SU-DHL-6 (cell line): ENCODE results near the gene SPINK9.

Experiments
- CTCF ChIP-seq: fragments of 200-600 bp; sonication (generic); IDR thresholded peaks from one replicate; pipeline ENCODE4 v1.5.1; 2017; ENCODE audit warnings: antibody characterized with exemption, mild to moderate bottlenecking, low read length, moderate library complexity; ENCODE audit not compliant: insufficient read depth, poor library complexity, severe bottlenecking
- EZH2phosphoT487 ChIP-seq: fragments of 200-600 bp; sonication (generic), shearing (Covaris generic); conservative IDR thresholded peaks from 2 replicates; pipeline ENCODE4 v1.6.1; 2018; ENCODE audit warnings: mild to moderate bottlenecking, antibody characterized with exemption, low read length, moderate library complexity, mixed read lengths

DNA sequence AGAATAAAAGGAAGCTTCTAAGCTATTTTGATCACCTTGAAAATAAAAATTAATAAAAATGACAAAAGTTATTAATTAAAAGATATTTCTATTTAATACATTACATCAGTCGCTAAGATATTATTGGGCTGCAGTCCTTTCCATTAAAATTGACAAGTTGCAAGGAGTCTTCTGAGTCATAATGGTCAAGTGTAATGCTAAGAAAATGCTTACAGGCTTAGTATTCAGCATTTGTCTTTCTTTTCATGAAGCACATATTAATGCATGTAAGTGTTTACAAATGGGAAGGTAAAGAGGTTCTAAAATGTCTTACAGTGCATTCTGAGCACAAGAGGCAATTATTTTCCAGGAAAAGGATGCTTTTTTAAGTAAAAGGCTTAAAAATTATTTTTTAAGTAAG lies 17.3 kb downstream of the SPINK9 start:
- no peak for TF ChIP-seq CTCF
- no peak for TF ChIP-seq EZH2phosphoT487
